GM21786 (cell line): ENCODE measurements around the gene CBLN3.
"Not testable (repeated sequence)": the region's sequence is repeated elsewhere in the genome, so short reads cannot be mapped to it uniquely, and the experiment has no call there.

Experiments used
- ATAC-seq: cut with Tn5 transposase; IDR thresholded peaks from one replicate; pipeline ENCODE4 v1.9.1; 2021; ENCODE audit not compliant: unreplicated experiment

The CBLN3 gene

DNA sequence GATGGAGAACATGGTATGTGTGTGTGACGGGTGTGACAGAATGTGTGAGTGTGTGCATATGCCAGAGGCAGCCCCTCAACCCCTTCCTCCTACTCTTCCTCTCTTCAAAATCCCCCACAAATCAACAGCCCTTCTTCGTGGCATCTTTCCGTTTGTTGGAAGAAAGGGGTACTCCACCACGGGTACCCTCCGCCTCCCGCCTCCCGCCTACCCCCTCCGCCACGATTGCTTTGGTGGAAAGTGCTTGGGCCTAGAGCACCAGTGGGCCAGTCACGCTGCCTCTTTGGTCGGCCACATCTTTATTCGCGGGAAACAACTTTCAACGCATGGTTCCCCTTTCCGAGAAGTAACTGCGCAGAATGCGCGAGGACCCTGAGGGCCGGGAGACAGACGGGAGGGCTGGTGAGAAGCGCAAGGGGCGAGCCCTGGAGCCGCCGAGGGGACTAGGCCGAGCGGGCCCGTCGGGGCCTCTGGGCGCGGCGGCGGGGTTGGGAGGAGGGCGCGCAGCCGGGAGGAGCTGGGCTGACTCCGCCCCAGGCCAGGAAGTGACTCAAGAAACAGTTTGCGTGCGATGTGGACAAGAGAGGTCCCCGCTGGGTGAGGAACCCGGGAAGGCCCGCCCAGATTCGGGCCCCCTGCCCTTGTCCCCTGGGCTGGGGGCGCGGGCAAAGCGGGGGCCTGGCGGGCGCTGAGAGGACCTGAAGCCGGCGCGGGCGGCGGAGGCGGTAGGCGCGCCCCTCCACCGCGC is at the start of gene CBLN3, which contains the start of gene KHNYN:
CBLN3 (minus strand) TSS at position 274 of the 748 bp plus-strand sequence. CDS start 614 bp downstream, outside the sequence.
KHNYN (plus strand) TSS at position 560 of the 748 bp plus-strand sequence. CDS start 777 bp downstream, outside the sequence.
- peak; percentile 83 for ATAC-seq

DNA sequence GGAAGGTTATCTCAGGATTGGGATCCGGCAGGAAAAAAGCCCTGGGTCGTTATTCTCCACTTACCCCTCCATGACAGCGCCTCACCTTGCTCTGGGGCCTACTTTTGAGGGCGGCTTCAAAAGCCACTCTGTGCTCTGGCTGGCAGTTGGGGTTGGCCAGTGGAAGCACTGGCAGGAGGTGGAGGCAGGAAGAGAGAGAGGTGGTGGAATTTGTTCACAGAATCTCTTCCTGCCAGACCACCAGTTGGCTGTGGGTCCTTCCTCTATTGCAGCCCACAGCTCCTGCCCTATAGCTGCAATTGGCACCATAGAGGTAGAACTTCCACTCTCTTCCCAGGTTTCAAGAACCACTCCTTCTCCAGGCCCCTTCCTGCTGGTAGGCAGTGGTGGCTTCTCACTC is 45.8 kb upstream of the CBLN3 start:
- no peak for ATAC-seq

DNA sequence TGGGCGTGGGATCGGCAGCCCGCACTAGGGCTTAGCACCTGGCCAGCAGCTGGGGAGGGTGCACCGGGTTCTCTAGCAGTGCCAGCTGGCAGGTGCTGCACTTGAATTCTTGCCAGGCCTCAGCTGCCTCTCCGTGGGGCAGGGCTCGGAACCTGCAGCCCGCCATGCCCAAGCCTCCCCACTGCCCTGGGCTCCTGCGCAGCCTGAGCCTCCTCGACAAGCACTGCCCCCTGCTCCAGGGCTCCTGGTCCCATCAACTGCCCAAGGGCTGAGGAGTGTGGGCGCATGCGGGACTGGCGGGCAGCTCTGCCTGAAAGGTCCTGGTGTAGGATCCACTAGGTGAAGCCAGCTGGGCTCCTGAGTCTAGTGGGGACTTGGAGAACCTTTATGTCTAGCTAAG is 43.7 kb upstream of the CBLN3 start:
- no peak for ATAC-seq

DNA sequence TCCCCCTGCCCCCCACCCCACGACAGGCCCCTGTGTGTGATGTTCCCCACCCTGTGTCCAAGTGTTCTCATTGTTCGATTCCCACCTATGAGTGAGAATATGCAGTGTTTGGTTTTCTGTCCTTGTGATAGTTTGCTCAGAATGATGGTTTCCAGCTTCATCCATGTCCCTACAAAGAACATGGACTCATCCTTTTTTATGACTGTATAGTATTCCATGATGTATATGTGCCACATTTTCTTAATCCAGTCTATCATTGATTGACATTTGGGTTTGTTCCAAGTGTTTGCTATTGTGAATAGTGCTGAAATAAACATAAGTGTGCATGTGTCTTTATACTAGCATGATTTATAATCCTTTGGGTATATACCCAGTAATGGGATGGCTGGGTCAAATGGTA is 41.0 kb upstream of the CBLN3 start:
- not testable (repeated sequence) for ATAC-seq

DNA sequence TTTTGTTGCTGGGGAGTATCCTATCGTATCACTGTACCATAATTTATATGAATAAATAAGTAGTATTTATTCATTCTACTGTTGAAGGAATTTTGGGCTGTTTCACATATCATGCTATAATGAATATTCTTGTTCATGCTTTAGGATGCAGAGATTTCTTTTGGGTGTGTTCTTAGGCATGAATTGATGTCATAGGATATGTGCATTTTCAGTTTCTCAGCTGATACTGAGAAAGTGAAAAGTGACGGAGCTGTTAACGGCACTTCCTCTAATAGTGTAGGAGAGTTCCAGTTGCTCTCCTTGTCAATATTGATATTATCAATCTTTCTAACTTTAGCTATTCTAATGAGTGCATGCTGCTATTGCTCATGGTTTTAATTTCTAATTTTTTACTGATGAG is 36.3 kb upstream of the CBLN3 start:
- ATAC-seq = no peak

DNA sequence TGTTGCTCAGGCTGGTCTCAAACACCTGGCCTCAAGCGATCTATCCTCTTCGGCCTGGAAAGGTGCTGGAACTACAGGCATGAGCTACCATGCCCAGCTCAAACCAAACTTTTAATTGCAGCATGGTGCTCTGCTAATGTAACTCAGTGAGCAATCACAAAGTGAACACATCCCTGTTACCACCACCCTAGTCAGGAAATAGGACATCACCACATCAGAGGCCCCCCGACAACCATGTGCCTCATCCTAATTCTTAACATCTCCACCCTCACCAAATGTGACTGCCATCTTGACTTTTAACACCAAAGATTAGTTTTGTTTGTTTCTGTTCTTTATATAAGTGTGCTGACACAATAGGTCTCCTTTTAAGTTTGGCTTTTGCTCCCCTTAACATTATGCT is 35.9 kb upstream of the CBLN3 start:
- no peak for ATAC-seq

DNA sequence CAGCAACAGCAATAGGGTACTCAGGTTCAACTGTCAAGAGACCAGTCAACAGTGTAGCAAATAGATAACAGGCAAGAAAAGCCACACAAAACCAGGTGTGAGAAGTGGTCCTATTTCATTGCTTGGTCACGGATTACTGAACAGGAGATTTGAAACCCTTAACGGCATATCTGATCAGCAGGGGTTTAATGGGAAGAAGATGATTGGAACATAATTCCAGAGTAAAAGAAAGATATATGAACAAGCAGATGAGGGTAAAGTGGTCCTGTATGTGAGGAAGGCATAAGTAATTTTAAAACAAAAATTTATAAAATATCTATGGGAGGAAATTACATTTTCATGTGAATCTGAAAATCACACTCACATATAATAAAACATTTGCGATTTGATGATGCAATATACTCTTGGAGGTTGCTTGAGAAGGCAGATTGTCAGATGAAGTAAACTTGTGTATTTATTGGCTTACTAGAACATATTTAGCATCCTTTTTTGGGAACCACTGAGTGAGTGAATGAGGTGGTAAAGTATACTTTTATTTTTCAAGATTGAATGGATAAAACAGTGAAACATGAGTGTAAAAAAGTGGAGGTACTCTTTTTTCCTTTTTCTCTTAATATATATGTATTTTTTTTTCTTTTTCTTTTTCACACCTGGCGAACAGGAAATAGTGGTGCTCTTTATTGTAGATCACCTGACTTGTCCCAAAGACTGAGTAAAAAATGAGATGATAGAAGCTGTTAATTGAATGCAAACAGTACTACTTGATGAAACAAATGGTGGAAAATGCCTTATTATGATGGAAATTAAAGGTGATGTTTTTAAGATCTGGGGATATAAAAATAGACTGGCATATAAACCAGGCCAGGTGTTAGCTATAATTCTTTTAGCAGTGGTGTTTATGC is 34.7 kb upstream of the CBLN3 start:
- ATAC-seq = no peak

DNA sequence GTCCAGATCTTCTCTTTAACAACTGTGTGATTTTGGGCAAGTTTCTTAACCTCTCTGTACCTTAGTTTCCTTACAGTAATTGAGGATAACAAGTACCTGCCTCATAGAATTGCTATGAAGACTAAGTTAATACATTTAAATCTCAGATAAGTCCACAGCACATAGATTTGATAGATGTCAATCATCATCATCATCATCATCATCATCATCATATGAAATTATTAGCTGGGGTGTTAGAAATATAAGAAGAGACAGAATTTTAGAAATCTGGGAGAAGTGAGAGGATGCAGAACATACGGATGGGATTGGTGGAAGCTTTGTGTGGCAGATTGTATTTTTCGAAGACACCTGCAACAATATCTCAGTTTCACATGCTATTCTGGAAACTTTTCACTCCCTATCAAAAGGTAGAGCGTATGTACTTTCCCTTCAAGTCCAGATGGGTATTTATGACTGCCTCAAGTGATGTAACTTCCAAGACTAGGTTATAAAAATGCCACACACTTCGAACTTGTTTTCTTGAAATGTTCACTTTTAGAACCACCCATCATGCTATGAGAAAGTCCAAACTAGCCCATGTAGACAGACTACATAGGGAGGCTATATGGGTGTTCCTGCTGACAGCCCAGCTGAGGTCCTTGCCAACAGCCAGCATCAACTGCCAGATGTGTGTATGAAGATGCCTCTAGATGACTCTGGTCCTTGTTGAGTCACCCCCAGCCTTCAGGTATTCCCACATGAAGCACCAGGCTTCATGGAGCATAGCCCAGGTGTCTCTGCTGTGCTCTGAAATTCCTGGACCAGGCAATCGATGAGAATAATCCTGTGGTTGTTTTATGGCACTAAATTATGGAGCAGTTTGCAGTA is 33.8 kb upstream of the CBLN3 start:
- no peak for ATAC-seq

DNA sequence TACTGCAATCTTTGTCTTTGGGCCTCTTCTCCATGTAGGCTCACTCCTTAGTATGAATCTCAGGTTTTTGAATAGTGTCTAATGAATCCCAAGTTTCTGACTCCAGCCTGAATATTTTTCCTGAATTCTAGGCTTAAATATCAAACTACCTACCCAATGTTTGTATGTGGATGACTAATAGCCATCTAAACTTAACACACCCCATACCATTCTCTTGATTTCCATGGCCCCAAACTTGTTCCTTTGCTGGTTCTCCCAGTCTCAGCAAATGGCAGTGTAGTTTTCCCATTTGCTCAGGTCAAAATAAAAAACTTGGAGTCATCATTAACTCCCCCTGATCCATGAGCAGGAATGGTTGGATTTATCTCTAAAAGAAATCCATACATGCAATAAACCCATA is 31.9 kb upstream of the CBLN3 start:
- no peak for ATAC-seq

DNA sequence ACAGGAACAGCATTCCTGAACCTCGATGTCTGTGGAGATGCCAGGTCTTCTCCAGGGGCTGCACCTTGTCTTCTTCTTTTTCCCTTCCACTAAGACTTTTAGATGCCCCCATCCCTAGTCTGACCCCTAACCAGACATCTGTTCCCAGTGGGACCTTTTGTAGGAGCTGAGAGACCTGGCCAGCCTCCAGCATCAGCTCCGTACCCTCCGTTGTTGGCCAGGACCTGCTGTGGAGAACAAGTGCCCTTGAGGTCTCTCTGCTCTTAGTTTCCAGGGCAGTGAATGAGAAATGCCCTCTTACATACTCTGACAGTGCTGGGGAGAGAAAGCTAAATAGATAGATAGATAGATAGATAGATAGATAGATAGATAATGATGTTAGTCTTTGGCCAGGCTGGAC is 29.9 kb upstream of the CBLN3 start:
- no peak for ATAC-seq

DNA sequence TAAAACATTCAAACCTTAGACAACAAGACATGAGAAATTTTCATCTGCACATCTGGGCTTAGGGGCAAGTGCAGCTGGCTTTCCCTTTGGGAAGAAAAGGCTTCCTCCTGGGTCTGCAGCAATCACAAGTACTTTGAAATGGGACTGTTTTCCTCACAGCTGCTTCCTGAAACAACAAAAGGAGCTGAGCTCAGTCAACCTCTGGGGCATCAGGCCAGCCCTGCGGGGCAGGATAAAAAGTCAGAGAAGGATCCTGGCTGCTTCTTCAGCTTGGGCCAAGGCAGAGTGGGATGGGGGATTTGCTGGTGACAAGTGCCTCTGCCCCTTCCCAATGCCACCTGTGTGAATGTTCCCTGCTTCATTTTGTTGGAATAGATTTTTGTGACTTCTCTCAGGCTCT is 29.3 kb upstream of the CBLN3 start:
- no peak for ATAC-seq

DNA sequence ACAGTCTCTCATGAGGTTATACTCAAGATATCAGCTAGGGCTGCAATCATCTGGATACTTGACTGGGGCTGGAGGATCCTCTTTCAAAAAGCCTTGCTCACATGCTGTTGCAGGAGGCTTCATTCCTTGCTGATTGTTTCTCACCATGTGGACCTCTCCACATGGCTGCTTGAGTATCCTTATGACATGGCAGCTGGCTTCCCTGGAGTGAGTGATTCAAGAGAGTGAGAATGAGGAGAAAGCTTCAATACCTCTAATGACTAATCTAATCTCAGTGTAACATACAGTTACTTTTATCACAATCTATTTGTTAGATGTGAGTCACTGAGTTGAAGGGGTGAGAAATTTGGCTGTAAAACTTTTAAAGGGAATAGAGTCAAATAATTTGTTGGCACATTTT is 27.5 kb upstream of the CBLN3 start:
- no peak for ATAC-seq

DNA sequence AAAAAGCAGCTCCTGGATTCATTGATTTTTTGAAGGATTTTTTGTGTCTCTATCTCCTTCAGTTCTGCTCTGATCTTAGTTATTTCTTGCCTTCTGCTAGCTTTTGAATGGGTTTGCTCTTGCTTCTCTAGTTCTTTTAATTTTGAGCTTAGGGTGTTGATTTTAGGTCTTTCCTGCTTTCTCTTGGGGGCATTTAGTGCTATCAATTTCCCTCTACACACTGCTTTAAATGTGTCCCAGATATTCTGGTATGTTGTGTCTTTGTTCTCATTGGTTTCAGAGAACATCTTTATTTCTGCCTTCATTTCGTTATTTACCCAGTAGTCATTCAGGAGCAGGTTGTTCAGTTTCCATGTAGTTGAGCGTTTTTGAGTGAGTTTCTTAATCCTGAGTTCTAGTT is 21.4 kb upstream of the CBLN3 start:
- ATAC-seq = not testable (repeated sequence)

DNA sequence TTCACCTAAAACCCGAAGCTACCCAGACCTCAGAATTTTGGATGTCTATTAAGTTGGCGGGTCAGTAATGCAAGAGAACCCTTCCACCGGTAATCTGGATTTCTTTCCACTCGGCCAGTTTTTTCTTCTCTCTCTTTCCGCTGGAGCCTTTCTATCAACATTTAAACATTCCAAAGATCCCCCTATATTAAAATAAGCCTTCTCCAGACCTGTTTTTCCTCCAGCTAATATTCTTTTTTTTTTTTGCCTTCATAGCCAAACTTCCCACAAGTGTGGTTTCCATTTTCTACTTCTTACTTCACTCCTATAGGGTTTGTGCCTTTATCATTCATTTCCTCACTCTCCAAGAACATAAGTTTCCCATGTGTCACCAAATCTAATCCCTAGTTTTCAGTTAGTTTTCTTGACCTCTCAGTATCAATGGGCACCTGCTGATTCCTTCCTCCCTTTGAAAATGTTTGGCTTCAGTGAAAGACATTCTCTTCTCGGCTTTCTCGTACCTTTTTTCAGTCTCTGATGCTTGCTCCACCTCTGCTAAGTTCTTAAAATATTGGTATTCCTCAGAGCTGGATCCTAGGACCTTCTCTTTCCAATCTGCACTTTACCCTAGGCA is 13.7 kb upstream of the CBLN3 start:
- no peak for ATAC-seq

DNA sequence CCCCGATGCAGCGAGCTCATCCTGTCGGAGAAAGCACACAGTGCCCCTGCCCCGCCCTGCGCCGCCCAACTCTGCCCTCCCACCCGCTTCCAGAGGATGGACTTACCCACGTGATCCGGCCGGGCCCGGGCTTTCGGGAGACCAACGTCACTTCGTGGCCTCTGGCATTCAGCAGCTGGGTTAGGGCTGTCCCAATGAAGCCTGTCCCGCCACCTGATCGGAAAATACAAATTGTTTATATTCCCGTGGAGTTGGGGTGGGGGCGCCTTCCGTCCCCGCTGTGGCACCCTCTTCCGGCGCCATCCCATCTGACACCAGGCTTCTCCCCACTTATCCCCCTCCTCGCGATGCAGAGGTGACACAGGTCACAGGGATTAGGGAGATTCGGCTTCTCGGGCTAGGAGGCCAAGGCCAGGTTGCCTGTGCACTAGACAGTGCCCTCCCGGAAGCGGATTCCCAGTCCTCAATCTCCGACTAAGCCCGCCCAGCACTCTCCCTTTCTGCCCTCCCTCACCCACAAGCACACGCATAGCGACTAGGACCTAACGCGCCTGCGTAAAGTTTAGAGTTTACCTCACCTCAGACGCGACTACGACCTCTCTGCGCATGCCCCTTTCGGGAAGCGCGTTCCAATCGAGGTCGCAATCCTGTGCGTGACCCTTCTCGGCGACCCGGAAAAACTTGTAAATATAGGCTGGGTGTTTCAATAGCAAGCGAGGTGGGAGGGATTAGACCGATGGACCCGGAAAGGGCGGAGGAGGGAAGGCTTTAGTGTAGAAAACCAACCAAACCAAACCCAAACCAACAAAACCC is 13.0 kb upstream of the CBLN3 start, which contains the start of gene SDR39U1:
SDR39U1 (minus strand) TSS at position 537 of the 813 bp plus-strand sequence; CDS start at position 530, 7 bp downstream.
- ATAC-seq = peak; percentile 90

DNA sequence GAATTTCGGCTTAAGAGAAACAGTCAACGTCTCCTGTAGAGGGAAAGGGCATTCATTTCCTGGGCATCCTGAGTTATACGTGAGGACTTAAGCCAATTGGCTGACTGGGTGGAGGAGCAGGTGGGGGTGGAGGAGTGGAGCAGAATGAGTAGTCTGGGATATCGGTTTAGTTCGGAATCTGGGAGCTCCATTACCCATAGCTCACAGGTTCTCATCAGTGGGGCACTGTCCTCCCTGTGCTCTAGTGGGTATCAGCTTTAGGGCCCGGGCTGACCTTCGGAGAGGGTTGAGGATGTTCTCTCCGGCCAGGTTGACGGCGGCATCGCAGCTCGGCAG is 12.4 kb upstream of the CBLN3 start:
- ATAC-seq = no peak

DNA sequence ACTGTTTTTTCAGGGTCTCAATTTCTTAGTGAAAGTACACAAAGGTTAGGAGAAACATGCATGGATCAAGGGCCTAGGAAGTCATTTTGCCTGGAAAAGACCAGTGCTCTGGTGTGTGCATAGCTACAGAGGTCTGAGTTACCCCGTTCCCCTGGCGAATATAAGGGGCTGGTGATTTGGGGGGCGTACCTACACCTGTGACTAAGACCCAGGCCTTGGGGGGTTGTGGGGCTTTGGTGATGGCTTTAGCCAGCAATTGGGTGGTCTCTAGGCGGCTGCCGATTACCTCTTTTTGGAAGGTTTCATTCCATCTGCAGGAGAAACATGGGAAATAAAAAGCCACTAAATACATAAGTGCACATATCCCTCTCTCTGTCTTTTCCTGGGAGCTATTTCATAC is 12.0 kb upstream of the CBLN3 start:
- no peak for ATAC-seq

DNA sequence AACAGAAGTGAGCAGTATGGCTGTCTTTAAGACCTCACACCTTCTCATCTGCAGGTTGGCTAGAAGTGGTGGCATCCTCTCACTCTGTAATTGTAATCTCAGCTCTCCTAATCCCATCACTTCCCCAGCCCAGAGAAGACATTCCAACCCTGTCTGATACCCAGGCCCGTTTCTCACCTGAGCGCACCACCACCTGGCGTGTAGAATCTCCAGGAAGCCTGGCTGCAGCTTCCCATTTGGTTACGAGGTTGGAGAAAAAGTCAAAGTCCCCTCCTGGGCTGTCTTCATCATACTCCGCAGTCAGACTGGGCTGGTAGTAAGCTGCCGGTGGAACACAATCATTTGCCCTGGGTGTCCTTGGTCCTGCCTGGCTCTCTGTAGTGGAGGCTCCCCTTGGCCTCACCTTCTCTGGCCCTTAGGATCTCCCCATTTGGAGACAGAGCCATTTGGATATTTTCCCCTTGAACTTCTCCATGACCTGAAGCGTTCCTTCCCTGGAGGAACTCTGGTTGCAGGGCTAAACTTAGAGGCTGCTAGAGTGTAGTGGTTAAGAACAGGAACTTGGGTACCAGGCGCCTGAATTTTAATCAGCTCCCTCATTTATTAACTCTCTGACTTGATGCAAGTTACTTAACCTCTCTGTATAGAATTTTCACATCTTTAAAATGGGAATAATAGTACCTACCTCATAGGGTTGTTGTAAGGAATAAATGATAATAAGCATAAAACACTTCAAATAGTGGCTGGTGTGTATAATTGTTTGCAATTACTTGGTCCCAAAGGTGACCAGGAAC is 11.3 kb upstream of the CBLN3 start:
- no peak for ATAC-seq
